Adipose tissue (tissue), 3 donors: ENCODE data around the gene BANF2. TPM values are rescaled to one million over a fixed set of nuclear protein-coding genes. Genes with fewer than 3 reads are reported as not detected.

ENCODE experiments used
- H3K27ac ChIP-seq: one replicate; pipeline ENCODE4 v1.5.1; 2013; ENCODE audit warnings: low read depth, low read length
- WGBS, 3 donors: extraction: QIAGEN DNeasy Blood & Tissue Kit; methylation state at CpG; one replicate each; pipeline ENCODE4 v1.1.7; 2013; 5-methylcytosine and 5-hydroxymethylcytosine counted together
- polyA plus RNA-seq, 3 donors: library from polyadenylated mRNA; stranded (reverse); fragments of 200-250 nt; gene quantifications; one replicate each; pipeline ENCODE4 v1.2.3, GENCODE V29; 2013
- donor health status: healthy with polysubstance abuse.
- donor health status: Bipolar disorder and iron deficiency.
- donor health status: healthy.

BANF2 gene
- polyA plus RNA-seq, 3 donors: 0.92 TPM; not detected in 2

GRCh38 chr20:17662333-17663039, 37.3 kb upstream of the BANF2 start:
- H3K27ac ChIP-seq: no peak overlapping the region
- 37 to 65% (median 54%) methylated on average over 10 of the region's 10 CpGs for WGBS, 3 donors

DNA sequence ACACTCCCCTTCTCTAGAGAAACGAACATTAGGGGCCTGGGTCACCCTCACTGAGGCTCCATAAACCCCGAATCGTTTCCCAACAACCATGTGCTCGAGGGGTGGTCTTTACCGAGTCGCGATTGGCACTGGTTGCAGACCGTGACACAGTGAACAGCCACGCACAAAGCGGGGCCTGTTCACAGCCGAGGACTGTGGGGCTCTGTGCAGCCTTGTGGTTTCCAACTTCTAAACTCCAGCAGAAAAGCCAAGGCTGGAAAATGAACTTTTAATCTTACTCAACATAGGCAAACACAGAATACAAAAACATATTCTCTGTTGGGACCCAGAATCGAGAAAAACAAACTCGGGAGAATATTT, 36.7 kb upstream of the BANF2 start:
- no peak overlapping the region for H3K27ac ChIP-seq
- WGBS, 3 donors: 45 to 88% (median 77%) methylated on average over 13 of the region's 13 CpGs

DNA sequence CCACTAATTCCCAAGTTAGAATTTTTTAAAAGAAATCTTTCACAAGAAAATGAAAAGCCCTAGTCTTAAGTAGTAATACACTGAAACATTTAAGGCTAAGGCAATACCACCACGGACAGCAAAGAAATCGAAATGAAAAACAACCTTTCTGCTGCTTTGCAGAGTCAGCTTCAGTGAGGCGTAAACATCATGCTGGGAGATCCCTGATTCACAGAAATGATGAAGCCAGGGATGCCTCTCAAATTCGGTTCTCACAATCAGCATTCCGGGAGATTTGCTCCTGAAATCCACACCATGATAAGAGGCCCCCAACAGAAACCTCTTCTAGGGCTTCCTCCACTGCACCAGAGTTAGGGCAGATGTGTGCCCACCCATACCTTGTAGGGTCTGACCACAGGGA, 36.3 kb upstream of the BANF2 start:
- 39 to 72% (median 58%) methylated on average over 5 of the region's 5 CpGs for WGBS, 3 donors

GRCh38 chr20:17664025-17664633, 35.6 kb upstream of the BANF2 start:
- H3K27ac ChIP-seq: no peak overlapping the region
- WGBS, 3 donors: 48 to 75% (median 71%) methylated on average over 11 of the region's 11 CpGs

More for the DNA sequence above, 36.3 kb upstream of the BANF2 start:
- H3K27ac ChIP-seq: no peak overlapping the region

DNA sequence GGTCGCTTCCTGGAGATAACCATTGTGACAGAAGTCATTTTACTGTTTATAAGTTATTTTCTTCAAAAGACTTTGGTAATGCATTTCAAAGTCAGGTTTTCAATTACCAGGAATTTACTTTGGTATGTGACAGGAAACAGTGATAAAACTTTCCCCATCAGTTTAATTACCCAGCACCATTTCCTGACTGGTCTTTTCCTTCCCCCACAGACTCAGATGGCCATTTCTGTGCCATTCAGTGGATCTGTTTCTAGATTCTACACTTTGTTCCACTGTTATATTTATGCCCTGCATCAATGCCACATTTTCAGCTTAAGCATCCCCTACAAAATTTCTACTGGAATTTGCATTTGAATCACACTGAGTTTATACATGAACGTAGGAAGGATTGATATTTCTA, 34.0 kb upstream of the BANF2 start:
- WGBS, 3 donors: 32 to 70% (median 62%) methylated on average over 2 of the region's 2 CpGs
- H3K27ac ChIP-seq: no peak overlapping the region

GRCh38 chr20:17666481-17666880, 33.3 kb upstream of the BANF2 start:
- WGBS, 3 donors: 50 to 62% (median 58%) methylated on average over 2 of the region's 2 CpGs
- H3K27ac ChIP-seq: no peak overlapping the region

DNA sequence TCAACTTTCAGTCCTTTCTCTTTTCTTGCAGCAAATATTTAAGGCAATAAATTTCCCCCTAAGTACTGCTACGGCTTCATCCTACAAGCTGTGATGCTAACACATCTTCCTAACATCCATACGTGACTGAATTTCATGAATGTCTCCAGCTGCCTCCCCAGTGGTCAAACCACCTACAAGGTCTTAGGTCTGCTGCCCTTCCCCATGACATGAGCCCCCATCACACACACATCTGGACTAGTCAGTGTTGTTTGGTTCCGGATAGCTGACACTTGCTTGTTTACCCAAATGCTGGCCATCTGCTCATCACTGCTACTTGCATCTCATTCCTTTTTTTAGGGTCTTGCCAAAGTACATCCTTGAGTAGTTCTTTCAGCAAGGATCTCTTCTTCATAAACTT, 32.3 kb upstream of the BANF2 start:
- H3K27ac ChIP-seq: no peak overlapping the region
- WGBS, 3 donors: 49 to 91% (median 87%) methylated on average over 3 of the region's 3 CpGs

DNA sequence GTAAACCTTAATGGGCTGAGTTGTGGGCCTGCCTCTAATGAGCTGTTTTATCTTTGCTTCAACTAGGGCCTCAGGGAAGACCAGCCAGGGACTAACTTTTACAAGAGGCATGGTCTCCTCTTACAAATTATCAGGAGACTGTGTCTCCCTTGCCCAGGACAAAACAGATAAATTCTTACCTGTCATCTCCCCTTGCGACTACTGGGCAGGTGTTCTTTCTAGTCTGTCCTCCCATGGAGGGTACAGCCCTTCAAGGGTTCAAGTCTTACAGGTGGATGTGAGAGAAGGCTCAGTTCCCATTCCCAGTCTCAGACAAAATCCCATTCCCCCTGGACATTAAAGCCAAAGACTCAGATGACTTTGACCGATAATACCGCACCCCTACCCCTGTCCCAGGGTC, 31.3 kb upstream of the BANF2 start:
- H3K27ac ChIP-seq: no peak overlapping the region
- 49 to 98% (median 96%) methylated on average over 3 of the region's 3 CpGs for WGBS, 3 donors

- H3K27ac ChIP-seq: no peak overlapping the region
- WGBS, 3 donors: 44 to 89% (median 88%) methylated on average over 12 of the region's 12 CpGs
Measured at GRCh38 chr20:17669306-17669931, 30.3 kb upstream of the BANF2 start.

DNA sequence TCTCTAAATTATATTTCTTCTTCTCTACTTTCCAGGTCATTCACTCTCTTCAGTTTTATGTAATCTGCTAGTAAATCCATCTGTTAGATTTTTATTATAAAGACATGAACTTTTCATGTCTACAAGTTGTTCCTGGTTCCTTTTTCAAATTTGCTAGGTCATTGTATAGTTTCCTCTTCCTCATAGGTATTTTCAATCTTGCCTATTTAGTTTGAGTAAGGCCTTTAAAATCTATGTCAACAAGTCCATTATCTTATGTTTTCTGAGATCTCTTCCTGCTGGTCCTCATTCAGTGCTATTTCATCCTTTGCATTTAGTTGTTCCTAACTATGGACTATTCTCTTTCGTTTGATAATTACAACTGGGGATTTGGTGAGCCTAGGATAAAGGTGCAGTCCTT, 28.8 kb upstream of the BANF2 start:
- H3K27ac ChIP-seq: no peak overlapping the region
- WGBS, 3 donors: 53 to 88% (median 83%) methylated on average over 1 of the region's 1 CpG

DNA sequence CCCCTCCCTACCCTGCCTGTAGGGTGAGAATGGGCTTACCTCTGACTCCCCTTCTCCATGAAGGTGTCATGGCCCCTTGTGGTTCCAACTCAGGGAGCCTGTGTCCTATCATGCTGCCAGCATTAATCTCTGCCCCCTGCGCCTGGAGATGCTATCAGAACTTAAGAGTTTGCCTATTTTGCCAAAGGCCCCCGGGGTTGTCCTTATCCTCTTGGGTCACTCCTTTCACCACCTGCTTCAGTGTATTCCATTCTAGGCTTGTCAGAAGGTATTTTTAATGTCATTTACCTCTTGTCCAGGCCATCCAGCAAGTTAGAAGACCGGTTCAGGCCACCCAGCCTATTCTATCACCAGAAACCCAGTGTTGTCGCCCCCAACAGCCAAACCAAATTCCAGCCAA, 28.2 kb upstream of the BANF2 start:
- H3K27ac ChIP-seq: no peak overlapping the region
- 38 to 82% (median 73%) methylated on average over 4 of the region's 4 CpGs for WGBS, 3 donors

DNA sequence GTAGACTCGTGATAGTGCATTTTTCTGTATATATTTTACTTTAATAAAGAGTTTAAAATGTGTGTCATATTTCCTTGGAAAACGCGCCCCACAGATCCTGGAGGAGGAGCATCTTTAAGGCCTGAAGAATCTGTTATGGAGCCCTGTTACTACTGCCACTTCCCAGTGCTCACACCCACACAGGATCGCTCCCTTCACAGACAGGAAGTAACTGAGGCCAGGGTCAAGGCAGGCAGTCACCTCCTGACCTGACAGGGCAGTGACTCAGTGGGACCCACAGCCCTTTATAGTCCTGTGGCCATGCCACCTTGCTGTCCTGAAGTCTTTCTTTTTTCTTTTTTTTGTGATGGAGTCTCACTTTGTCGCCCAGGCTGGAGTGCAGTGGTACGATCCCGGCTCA, 26.7 kb upstream of the BANF2 start:
- H3K27ac ChIP-seq: no peak overlapping the region
- WGBS, 3 donors: 39 to 86% (median 78%) methylated on average over 5 to 7 of the region's 7 CpGs

GRCh38 chr20:17674722-17675518, 24.8 kb upstream of the BANF2 start:
- 38 to 68% (median 64%) methylated on average over 9 of the region's 9 CpGs for WGBS, 3 donors
- no peak overlapping the region for H3K27ac ChIP-seq

DNA sequence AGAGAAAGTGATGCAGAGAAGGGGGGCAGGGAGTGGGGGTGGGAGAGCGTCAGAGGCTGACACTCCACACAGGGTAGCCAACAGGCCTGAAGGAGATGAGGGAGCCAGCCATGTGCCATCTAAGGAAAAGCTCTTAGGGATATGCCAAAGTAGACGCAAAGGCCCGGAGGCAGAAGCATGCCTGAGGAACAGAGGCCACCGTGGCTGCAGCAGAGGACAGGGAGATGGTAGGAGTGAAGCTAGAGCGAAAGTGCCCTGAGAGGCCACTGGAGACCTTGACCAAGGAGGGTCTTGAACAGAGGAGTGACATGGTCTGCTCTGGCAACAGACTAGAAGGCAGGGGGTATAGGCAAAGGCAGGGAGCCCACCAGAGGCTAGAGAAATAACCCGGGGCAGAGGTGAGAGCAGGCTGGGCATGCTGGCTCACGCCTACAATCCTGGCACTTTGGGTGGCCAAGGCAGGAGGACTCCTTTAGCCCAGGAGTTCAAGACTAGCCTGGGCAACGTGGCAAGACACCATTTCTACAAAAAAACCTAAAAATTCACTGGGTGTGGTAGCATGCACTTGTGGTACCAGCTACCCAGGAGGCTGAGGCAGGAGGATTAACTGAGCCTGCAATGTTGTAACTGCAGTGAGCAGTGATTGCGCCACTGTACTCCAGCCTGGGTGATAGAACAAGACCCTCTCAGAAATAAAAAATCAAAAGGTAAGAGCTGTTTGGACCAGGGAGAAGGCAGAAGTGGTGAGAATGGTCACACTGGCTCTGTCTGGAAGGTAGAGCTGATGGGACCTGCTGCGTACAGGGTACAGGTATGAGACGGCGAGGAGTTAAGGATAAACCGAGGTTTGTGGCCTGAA, 24.0 kb upstream of the BANF2 start:
- H3K27ac ChIP-seq: no peak overlapping the region
- 40 to 91% (median 83%) methylated on average over 13 of the region's 13 CpGs for WGBS, 3 donors

- 32 to 87% (median 84%) methylated on average over 4 of the region's 4 CpGs for WGBS, 3 donors
- H3K27ac ChIP-seq: no peak overlapping the region
Measured at GRCh38 chr20:17676378-17676759, 23.4 kb upstream of the BANF2 start.

GRCh38 chr20:17676942-17677341, 22.8 kb upstream of the BANF2 start:
- WGBS, 3 donors: 53 to 97% (median 93%) methylated on average over 2 of the region's 2 CpGs
- no peak overlapping the region for H3K27ac ChIP-seq

DNA sequence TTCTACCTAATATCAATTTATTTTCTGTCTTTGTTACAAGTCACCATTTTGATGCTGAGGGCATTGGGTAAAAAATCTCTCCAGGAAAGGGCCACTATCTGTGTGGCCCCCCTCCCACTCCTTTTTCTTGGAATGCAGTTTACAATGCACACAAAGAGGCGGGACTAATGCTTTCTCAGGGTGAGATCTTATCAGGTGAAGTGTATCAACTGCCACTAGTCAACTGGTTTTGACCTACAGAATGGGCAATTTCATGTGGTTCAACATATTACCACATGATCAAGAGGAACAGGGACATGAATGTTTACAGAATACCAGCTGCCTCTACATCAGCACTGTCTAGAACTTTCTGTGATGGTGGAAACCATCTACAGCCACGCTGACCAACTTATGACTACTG, 21.5 kb upstream of the BANF2 start:
- no peak overlapping the region for H3K27ac ChIP-seq
- WGBS, 3 donors: 45 to 95% (median 82%) methylated on average over 2 of the region's 2 CpGs

GRCh38 chr20:17678886-17679285, 20.9 kb upstream of the BANF2 start:
- WGBS, 3 donors: 43 to 84% (median 81%) methylated on average over 3 of the region's 3 CpGs
- H3K27ac ChIP-seq: no peak overlapping the region
